Activated CD8-positive, alpha-beta memory T cell treated with anti-CD3 and anti-CD28 coated beads, Interleukin-2, amount 50 U/mL, for 4 hours (primary cell): Measurements from ENCODE around the gene KCNJ10.

Source experiments
- DNase-seq: peaks from one replicate; pipeline ENCODE4 v3.0.0-alpha.2; 2020

KCNJ10 gene

GRCh38 chr1:159955456-159955855, 114.5 kb downstream of the KCNJ10 start:
- no peak for DNase-seq

GRCh38 chr1:159953536-159954515, 116.1 kb downstream of the KCNJ10 start, which contains the start of gene SLAMF9:
Gene SLAMF9, minus strand, starts transcription at chr1:159954237. Its CDS starts 100 bp downstream, at chr1:159954137.
- no peak for DNase-seq

GRCh38 chr1:159952932-159953331, 117.0 kb downstream of the KCNJ10 start:
- DNase-seq = no peak

GRCh38 chr1:159951551-159951950, 118.4 kb downstream of the KCNJ10 start:
- DNase-seq = no peak

DNA sequence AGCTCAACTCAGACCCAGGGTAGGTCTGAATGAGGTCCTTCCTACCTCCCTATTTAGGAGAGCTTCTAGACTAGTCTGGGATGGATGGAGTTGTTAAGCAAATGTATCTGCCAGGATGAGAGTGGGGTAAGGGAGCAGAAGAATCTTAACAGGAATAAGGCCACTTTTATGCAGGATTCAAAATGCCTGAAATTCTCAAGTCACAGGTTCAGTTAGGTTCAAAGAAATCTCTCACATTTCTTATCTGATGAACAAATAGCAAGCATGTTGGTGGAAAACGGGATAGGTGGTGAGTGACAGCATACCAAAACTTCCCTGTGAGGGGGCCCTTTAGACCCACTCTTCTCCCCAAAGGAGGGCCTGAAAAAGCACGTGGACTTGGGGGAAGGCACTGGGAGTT, 118.9 kb downstream of the KCNJ10 start:
- no peak for DNase-seq

GRCh38 chr1:159949981-159950381, 120.0 kb downstream of the KCNJ10 start:
- no peak for DNase-seq

- DNase-seq = no peak
These were observed 120.8 kb downstream of the KCNJ10 start for GRCh38 chr1:159949123-159949522.
